Measurements from ENCODE around the gene KIF6. TPM values are rescaled to one million over a fixed set of nuclear protein-coding genes. Genes with fewer than 3 reads are reported as not detected.

Gene KIF6
- total RNA-seq, 1 donor from 2014 or later = 2.0 TPM

DNA sequence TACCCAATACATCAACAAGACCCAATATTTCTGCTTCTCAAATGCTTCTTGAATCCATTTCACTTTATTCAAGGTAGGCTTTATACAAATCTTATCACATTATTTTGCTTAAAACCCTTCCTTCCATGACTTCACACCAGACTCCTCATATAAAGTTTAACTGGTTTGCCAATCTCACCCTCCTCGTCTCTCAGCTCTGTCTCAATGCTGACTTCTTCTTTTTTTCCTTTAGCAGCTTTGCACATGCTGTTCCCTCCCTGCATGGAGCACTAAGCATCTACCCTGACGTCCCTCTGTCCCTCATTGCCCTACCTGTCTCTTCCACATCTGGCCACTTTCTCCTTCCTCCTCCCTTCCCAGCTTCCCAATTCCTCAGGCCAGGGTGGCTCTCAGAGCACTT is 442.4 kb downstream of the KIF6 start:
- no peak overlapping the region for H3K9ac ChIP-seq (ENCODE audit: low read length)
- no peak overlapping the region for H3K27ac ChIP-seq (ENCODE audit: low read depth, low read length)
- H3K27me3 Mint-ChIP-seq (ENCODE audit: low read depth, unreplicated experiment) = peaks cover 55% of the 10 kb centered on the region
- DNase-seq (ENCODE audit: low read depth) (no peak), FAIRE-seq (no peak)
- H4K20me1 ChIP-seq (ENCODE audit: insufficient read depth, low read length) = no peaks in the 10 kb centered on the region
- H3K4me1 Mint-ChIP-seq (ENCODE audit: low read depth, unreplicated experiment) = no peaks in the 10 kb centered on the region
- H3K36me3 Mint-ChIP-seq (ENCODE audit: low read depth, unreplicated experiment) = peaks cover 2% of the 10 kb centered on the region
- TF ChIP-seq EZH2 (IDR thresholded peaks at IDR 0.05; ENCODE audit: insufficient read depth, low read length) (no peak), CTCF (IDR thresholded peaks at IDR 0.05; ENCODE audit: insufficient read depth, low read depth, low read length) (no peak)
- H3K27ac Mint-ChIP-seq (ENCODE audit: unreplicated experiment) = no peak overlapping the region
- H3K4me3 Mint-ChIP-seq (ENCODE audit: unreplicated experiment) = no peak overlapping the region
- no peaks in the 10 kb centered on the region for H3K9me3 ChIP-seq (ENCODE audit: insufficient read depth, low read depth, low read length)
- no peak overlapping the region for H3K4me3 ChIP-seq (ENCODE audit: insufficient read depth, low read depth, low read length)
- no peaks in the 10 kb centered on the region for H3K36me3 ChIP-seq (ENCODE audit: insufficient read depth, low read length)
- H3K79me2 ChIP-seq (ENCODE audit: insufficient read depth, low read length) = no peaks in the 10 kb centered on the region
- peaks cover 3% of the 10 kb centered on the region for H3K27me3 ChIP-seq (ENCODE audit: insufficient read depth, low read length)
- H2AFZ ChIP-seq (ENCODE audit: low read depth, low read length) = no peak overlapping the region
- H3K4me2 ChIP-seq (ENCODE audit: low read length) = no peak overlapping the region
- peaks cover 2% of the 10 kb centered on the region for H3K9me3 Mint-ChIP-seq (ENCODE audit: unreplicated experiment)
- H3K4me1 ChIP-seq (ENCODE audit: insufficient read depth, low read length) = no peaks in the 10 kb centered on the region

DNA sequence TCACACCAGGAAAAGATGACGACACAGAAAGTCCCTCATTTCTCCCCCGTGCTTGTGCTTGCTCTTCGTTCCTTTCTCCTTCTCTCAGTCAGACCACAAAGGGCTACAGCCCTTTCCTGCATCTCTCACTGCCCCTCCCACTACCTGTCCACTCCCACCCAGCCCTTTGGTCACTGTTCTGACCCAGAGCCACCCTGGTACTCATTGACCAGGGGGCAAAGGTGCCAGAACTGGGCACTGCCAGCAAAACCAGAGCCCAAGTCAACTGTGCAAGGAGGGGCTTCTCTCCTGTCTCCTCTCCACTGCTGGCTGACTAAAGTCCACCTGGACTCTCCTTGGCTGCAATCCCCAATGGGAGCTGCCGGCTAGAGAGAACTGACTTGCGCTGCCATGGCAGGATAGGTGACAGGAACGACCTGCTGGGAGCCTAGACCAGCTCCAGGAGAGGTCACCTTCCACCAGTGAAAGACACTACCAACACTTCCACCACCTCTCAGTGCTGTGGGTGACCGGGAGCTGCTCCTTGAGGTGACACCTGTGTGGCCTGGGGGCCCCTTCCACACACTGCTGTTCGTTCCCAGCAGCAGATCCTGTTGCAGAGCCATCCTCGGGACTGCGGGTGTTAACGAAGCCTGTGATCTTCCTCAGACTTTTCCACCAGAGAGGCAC is 443.8 kb downstream of the KIF6 start:
- no peak overlapping the region for H2AFZ ChIP-seq (ENCODE audit: low read depth, low read length)
- no peak for DNase-seq (ENCODE audit: low read depth)
- Mint-ChIP-seq H3K27ac (ENCODE audit: unreplicated experiment) (no peak overlapping the region), H3K36me3 (ENCODE audit: low read depth, unreplicated experiment) (peaks cover 2% of the 10 kb centered on the region), H3K4me1 (ENCODE audit: low read depth, unreplicated experiment) (no peaks in the 10 kb centered on the region), H3K9me3 (ENCODE audit: unreplicated experiment) (peaks cover 2% of the 10 kb centered on the region), H3K4me3 (ENCODE audit: unreplicated experiment) (no peak overlapping the region), H3K27me3 (ENCODE audit: low read depth, unreplicated experiment) (peaks cover 65% of the 10 kb centered on the region)
- no peaks in the 10 kb centered on the region for H3K4me1 ChIP-seq (ENCODE audit: insufficient read depth, low read length)
- no peak overlapping the region for H3K4me2 ChIP-seq (ENCODE audit: low read length)
- H3K9me3 ChIP-seq (ENCODE audit: insufficient read depth, low read depth, low read length) = no peaks in the 10 kb centered on the region
- no peaks in the 10 kb centered on the region for H4K20me1 ChIP-seq (ENCODE audit: insufficient read depth, low read length)
- H3K79me2 ChIP-seq (ENCODE audit: insufficient read depth, low read length) = no peaks in the 10 kb centered on the region
- peaks cover 3% of the 10 kb centered on the region for H3K27me3 ChIP-seq (ENCODE audit: insufficient read depth, low read length)
- TF ChIP-seq CTCF (IDR thresholded peaks at IDR 0.05; ENCODE audit: insufficient read depth, low read depth, low read length) = no peak
- no peak for TF ChIP-seq EZH2 (IDR thresholded peaks at IDR 0.05; ENCODE audit: insufficient read depth, low read length)
- no peak overlapping the region for H3K27ac ChIP-seq (ENCODE audit: low read depth, low read length)
- H3K36me3 ChIP-seq (ENCODE audit: insufficient read depth, low read length) = no peaks in the 10 kb centered on the region
- H3K9ac ChIP-seq (ENCODE audit: low read length) = no peak overlapping the region
- H3K4me3 ChIP-seq (ENCODE audit: insufficient read depth, low read depth, low read length) = no peak overlapping the region
- no peak for FAIRE-seq

GRCh38 chr6:39280247-39280731 is 444.9 kb downstream of the KIF6 start:
- Mint-ChIP-seq H3K4me3 (ENCODE audit: unreplicated experiment) (no peak overlapping the region), H3K4me1 (ENCODE audit: low read depth, unreplicated experiment) (no peaks in the 10 kb centered on the region), H3K27ac (ENCODE audit: unreplicated experiment) (no peak overlapping the region), H3K36me3 (ENCODE audit: low read depth, unreplicated experiment) (peaks cover 2% of the 10 kb centered on the region), H3K9me3 (ENCODE audit: unreplicated experiment) (peaks cover 2% of the 10 kb centered on the region), H3K27me3 (ENCODE audit: low read depth, unreplicated experiment) (peaks cover 65% of the 10 kb centered on the region)
- no peaks in the 10 kb centered on the region for H3K9me3 ChIP-seq (ENCODE audit: insufficient read depth, low read depth, low read length)
- no peak overlapping the region for H3K27ac ChIP-seq (ENCODE audit: low read depth, low read length)
- no peaks in the 10 kb centered on the region for H3K4me1 ChIP-seq (ENCODE audit: insufficient read depth, low read length)
- no peak for TF ChIP-seq EZH2 (IDR thresholded peaks at IDR 0.05; ENCODE audit: insufficient read depth, low read length)
- TF ChIP-seq CTCF (IDR thresholded peaks at IDR 0.05; ENCODE audit: insufficient read depth, low read depth, low read length) = no peak
- no peaks in the 10 kb centered on the region for H3K79me2 ChIP-seq (ENCODE audit: insufficient read depth, low read length)
- FAIRE-seq (no peak), DNase-seq (ENCODE audit: low read depth) (no peak)
- H4K20me1 ChIP-seq (ENCODE audit: insufficient read depth, low read length) = no peaks in the 10 kb centered on the region
- no peak overlapping the region for H3K4me2 ChIP-seq (ENCODE audit: low read length)
- H3K4me3 ChIP-seq (ENCODE audit: insufficient read depth, low read depth, low read length) = no peak overlapping the region
- H3K9ac ChIP-seq (ENCODE audit: low read length) = no peak overlapping the region
- no peaks in the 10 kb centered on the region for H3K36me3 ChIP-seq (ENCODE audit: insufficient read depth, low read length)
- peaks cover 3% of the 10 kb centered on the region for H3K27me3 ChIP-seq (ENCODE audit: insufficient read depth, low read length)
- H2AFZ ChIP-seq (ENCODE audit: low read depth, low read length) = no peak overlapping the region
